Upper lobe of left lung (tissue), 4 donors: Measurements from ENCODE around the gene KRT2.

Source experiments
- POLR2A ChIP-seq, 4 donors: fragments of 450-650 bp; IDR thresholded peaks; one replicate each; pipeline ENCODE4 v1.5.1; 2016 to 2017; ENCODE audit warnings: antibody characterized with exemption in 4 of 4, mild to moderate bottlenecking in 2 of 4
- POLR2AphosphoS5 ChIP-seq, 2 donors: sonication (generic); formaldehyde crosslinking; IDR thresholded peaks; one replicate each; pipeline ENCODE4 v1.5.1; 2017; ENCODE audit warnings: antibody characterized with exemption in 2 of 2
- TF ChIP-seq, protein P1 (sequence below), 6 experiments: fragments of 450-650 bp in 4 of 6; fragments of 200-600 bp in 2 of 6; sonication (generic) in 2 of 6; IDR thresholded peaks; one replicate each; pipeline ENCODE4 v1.5.1; 2016 to 2019; ENCODE audit warnings: antibody characterized with exemption in 6 of 6

DNA sequence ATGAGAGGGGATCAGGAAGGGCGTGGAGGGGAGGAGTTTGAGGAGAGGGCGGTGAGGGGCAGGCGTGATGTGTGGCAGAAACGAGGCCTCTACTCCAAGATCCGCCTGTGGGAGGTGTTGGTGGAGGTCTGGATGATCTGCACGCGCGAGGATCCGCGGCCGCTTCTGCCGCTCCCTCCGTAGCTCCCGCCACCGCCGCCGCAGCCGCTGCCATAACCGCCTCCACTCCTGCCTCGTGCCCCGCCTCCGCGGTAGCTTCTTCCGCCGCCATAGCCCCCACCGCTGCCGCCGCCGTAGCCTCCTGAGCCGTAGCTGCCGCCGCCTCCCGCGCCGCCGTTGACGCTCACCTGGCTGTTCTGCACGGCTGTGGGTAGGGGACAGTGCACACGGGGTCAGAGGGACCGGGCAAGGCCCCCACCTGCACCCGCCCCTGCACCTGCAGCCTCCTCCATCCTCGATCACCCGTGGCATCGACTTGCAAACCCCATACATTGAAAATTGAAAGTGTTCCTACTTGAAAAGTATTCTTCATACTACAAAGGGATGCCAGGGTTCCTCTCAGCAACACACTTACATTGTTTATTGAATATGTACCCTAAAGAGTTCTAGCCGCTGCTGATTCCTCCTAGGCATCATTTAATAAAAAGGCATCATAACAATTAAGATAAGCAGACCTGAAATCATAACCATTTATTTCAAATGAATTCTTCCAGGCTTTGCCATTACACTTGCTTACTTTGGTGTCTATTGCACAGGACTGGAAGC lies 39.2 kb upstream of the KRT2 start:
- TF ChIP-seq, protein P1, sequence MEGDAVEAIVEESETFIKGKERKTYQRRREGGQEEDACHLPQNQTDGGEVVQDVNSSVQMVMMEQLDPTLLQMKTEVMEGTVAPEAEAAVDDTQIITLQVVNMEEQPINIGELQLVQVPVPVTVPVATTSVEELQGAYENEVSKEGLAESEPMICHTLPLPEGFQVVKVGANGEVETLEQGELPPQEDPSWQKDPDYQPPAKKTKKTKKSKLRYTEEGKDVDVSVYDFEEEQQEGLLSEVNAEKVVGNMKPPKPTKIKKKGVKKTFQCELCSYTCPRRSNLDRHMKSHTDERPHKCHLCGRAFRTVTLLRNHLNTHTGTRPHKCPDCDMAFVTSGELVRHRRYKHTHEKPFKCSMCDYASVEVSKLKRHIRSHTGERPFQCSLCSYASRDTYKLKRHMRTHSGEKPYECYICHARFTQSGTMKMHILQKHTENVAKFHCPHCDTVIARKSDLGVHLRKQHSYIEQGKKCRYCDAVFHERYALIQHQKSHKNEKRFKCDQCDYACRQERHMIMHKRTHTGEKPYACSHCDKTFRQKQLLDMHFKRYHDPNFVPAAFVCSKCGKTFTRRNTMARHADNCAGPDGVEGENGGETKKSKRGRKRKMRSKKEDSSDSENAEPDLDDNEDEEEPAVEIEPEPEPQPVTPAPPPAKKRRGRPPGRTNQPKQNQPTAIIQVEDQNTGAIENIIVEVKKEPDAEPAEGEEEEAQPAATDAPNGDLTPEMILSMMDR (IDR thresholded peaks at IDR 0.05), result no peak
- TF ChIP-seq POLR2A (IDR thresholded peaks at IDR 0.05), result no peak
- TF ChIP-seq POLR2AphosphoS5 (IDR thresholded peaks at IDR 0.05), result no peak
